ENCODE measurements around the gene MTHFD2L.

DNA sequence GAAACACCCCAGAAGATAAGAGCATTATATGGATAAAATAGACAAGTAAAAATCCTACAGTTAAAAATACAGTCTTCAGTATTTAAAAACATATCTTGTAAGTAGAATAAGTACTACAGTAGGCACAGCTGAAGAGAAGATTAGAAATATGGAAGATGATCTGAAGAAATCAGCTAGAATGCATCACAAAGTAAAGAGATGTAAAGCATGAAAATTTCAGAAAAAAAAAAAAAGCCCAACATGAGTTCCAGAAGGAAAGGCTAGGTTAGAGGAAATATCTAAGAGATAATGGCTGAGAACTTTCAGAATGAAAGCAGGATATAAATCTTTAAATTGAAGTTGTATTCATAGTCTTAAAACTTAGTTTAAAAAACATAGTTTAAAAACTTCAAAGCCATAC, 171.4 kb downstream of the MTHFD2L start:
- TF ChIP-seq, protein P1, sequence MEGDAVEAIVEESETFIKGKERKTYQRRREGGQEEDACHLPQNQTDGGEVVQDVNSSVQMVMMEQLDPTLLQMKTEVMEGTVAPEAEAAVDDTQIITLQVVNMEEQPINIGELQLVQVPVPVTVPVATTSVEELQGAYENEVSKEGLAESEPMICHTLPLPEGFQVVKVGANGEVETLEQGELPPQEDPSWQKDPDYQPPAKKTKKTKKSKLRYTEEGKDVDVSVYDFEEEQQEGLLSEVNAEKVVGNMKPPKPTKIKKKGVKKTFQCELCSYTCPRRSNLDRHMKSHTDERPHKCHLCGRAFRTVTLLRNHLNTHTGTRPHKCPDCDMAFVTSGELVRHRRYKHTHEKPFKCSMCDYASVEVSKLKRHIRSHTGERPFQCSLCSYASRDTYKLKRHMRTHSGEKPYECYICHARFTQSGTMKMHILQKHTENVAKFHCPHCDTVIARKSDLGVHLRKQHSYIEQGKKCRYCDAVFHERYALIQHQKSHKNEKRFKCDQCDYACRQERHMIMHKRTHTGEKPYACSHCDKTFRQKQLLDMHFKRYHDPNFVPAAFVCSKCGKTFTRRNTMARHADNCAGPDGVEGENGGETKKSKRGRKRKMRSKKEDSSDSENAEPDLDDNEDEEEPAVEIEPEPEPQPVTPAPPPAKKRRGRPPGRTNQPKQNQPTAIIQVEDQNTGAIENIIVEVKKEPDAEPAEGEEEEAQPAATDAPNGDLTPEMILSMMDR (IDR thresholded peaks at IDR 0.05): no peak
- TF ChIP-seq POLR2A (IDR thresholded peaks at IDR 0.05): no peak

Data from body of pancreas (tissue), 4 donors.